ENCODE data around the gene TYMS. TPM values are rescaled to one million over a fixed set of nuclear protein-coding genes. Genes with fewer than 3 reads are reported as not detected.

Gene TYMS
- total and polyA plus RNA-seq, 3 donors from 2014 or later, result 22.7 to 136 (median 24.4) TPM

DNA sequence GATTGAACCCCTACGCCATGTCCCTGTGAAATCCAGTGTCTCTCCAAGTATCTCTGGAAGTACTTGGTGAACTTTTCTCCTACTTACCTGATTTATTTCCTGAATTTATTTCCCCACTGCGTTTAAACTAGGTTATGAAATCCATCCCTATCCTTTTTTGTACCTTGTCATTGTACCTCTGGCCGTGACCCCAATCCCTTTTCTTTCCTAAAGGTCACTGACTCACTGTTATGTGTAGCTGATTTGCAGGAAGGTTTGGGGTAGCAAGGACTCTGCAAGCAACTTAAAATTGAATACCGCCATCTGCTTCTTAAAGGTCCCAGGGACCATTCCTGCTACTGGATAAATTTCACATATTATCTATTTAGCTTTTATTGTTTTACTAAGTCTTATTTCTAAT is 59.5 kb downstream of the TYMS start:
- TF ChIP-seq POLR2A (IDR thresholded peaks at IDR 0.05), result no peak
- TF ChIP-seq, protein P1, sequence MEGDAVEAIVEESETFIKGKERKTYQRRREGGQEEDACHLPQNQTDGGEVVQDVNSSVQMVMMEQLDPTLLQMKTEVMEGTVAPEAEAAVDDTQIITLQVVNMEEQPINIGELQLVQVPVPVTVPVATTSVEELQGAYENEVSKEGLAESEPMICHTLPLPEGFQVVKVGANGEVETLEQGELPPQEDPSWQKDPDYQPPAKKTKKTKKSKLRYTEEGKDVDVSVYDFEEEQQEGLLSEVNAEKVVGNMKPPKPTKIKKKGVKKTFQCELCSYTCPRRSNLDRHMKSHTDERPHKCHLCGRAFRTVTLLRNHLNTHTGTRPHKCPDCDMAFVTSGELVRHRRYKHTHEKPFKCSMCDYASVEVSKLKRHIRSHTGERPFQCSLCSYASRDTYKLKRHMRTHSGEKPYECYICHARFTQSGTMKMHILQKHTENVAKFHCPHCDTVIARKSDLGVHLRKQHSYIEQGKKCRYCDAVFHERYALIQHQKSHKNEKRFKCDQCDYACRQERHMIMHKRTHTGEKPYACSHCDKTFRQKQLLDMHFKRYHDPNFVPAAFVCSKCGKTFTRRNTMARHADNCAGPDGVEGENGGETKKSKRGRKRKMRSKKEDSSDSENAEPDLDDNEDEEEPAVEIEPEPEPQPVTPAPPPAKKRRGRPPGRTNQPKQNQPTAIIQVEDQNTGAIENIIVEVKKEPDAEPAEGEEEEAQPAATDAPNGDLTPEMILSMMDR (IDR thresholded peaks at IDR 0.05), result no peak
- Histone ChIP-seq H3K4me1 (no peaks in the 10 kb centered on the region), H3K27ac (no peak overlapping the region), H3K4me3 (no peak overlapping the region), H3K27me3 (no peaks in the 10 kb centered on the region), H3K9me3 (no peaks in the 10 kb centered on the region), H3K36me3 (ENCODE audit: low read depth, missing control alignments) (no peaks in the 10 kb centered on the region)
- intact Hi-C loops (cut with DNase I; ENCODE audit: low total_unique reads), result no loop called here
- WGBS, 2 donors, result 79 to 89% methylated on average over 4 of the region's 4 CpGs
- no peak for DNase-seq

Other genes starting within 250 kb of the TYMS start
- gene COLEC12, start 157.0 kb upstream of the TYMS start, total RNA-seq, result 1 to 10 TPM; 4.5 to 8.1 TPM
- 10.4 TPM for gene COLEC12, start 157.0 kb upstream of the TYMS start, polyA plus RNA-seq (ENCODE audit: insufficient read depth, low read depth, low replicate concordance)
- gene CETN1, start 77.3 kb upstream of the TYMS start, total RNA-seq, result 10 to 100 TPM; 53.3 to 70.5 TPM
- 289 TPM for gene CETN1, start 77.3 kb upstream of the TYMS start, polyA plus RNA-seq (ENCODE audit: insufficient read depth, low read depth, low replicate concordance)
- gene CLUL1, start 60.7 kb upstream of the TYMS start, total RNA-seq, result 10 to 100 TPM in 1 of 2 donors, 1 to 10 TPM in 1; 7.2 to 25.0 TPM
- gene CLUL1, start 60.7 kb upstream of the TYMS start, polyA plus RNA-seq (ENCODE audit: insufficient read depth, low read depth, low replicate concordance), result 2.8 TPM
- 100 to 1,000 TPM in 1 of 2 donors, 10 to 100 TPM in 1; 88.5 to 119 TPM for gene ENOSF1, start 55.0 kb downstream of the TYMS start, total RNA-seq
- 29.2 TPM for gene ENOSF1, start 55.0 kb downstream of the TYMS start, polyA plus RNA-seq (ENCODE audit: insufficient read depth, low read depth, low replicate concordance)
- 100 to 1,000 TPM; 193 to 228 TPM for gene YES1, start 154.6 kb downstream of the TYMS start, total RNA-seq
- gene YES1, start 154.6 kb downstream of the TYMS start, polyA plus RNA-seq (ENCODE audit: insufficient read depth, low read depth, low replicate concordance), result 31.8 TPM
- gene ADCYAP1, start 247.2 kb downstream of the TYMS start, total RNA-seq, result 10 to 100 TPM in 1 of 2 donors, 1 to 10 TPM in 1; 3.2 to 10.1 TPM
- 3.1 TPM for gene ADCYAP1, start 247.2 kb downstream of the TYMS start, polyA plus RNA-seq (ENCODE audit: insufficient read depth, low read depth, low replicate concordance)